GM10847 (cell line): Measurements from ENCODE around the gene NPY4R.
"Not testable (repeated sequence)": the region's sequence is repeated elsewhere in the genome, so short reads cannot be mapped to it uniquely, and the experiment has no call there.

Experiments
- POLR2A ChIP-seq: IDR thresholded peaks from 2 replicates; pipeline ENCODE4 v1.6.1; 2011; ENCODE audit not compliant: insufficient read length; ENCODE audit errors: extremely low read depth

The NPY4R gene, protein sequence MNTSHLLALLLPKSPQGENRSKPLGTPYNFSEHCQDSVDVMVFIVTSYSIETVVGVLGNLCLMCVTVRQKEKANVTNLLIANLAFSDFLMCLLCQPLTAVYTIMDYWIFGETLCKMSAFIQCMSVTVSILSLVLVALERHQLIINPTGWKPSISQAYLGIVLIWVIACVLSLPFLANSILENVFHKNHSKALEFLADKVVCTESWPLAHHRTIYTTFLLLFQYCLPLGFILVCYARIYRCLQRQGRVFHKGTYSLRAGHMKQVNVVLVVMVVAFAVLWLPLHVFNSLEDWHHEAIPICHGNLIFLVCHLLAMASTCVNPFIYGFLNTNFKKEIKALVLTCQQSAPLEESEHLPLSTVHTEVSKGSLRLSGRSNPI

GRCh38 chr10:46465765-46466164 lies at the start of gene NPY4R:
Gene NPY4R (minus strand): TSS chr10:46465958. CDS start chr10:46462635, 3,323 bp downstream.
- TF ChIP-seq POLR2A: not testable (repeated sequence)

DNA sequence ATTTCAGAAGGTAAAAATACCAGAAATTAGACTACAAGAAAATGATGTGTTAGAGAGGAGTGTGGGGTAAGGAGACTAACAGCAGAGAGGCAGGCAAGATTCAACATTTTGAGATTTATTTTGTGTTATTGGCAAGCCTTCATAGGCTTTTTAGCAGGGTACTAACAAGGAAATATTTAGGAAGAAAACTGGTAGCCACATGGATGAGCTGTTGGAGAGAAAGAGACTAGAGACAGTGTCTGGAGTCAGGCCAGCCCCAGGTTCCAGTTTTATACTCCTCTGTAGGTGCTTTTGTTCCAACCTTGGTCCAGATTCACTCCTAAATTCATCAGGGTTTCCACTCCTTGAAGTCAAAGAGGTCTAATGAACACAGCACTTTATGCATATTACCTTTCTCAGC lies 49.6 kb upstream of the NPY4R start:
- no peak for TF ChIP-seq POLR2A

GRCh38 chr10:46514899-46515298 lies 49.1 kb upstream of the NPY4R start:
- no peak for TF ChIP-seq POLR2A

DNA sequence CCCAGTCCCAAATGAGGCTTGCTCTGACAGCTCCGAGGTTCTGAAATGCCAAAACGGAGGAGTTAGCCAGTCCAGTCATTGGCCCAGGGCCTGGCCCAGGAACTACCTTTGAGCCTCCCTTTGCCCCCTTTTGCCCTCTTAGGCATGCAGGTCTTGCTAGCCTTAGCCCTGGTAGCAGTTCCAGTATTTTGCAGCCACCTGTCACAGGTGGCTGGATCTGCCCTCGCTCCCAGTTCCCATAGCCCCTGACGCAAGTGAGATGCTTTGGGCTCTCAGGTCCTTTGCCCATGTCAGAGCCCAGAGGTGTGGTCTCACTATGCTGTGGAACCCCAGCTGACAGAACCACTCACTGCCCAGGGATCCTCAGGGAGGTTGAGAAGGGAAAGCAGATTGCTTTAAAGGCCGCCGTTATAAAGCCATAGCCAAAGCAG lies 48.7 kb upstream of the NPY4R start:
- TF ChIP-seq POLR2A: no peak
